ENCODE data around the gene PITRM1. TPM values are rescaled to one million over a fixed set of nuclear protein-coding genes. Genes with fewer than 3 reads are reported as not detected.
A peak's percentile ranks its signal among the peaks of the same experiment; 100 is the strongest.
"Not testable (repeated sequence)": the region's sequence is repeated elsewhere in the genome, so short reads cannot be mapped to it uniquely, and the experiment has no call there.

The PITRM1 gene, protein sequence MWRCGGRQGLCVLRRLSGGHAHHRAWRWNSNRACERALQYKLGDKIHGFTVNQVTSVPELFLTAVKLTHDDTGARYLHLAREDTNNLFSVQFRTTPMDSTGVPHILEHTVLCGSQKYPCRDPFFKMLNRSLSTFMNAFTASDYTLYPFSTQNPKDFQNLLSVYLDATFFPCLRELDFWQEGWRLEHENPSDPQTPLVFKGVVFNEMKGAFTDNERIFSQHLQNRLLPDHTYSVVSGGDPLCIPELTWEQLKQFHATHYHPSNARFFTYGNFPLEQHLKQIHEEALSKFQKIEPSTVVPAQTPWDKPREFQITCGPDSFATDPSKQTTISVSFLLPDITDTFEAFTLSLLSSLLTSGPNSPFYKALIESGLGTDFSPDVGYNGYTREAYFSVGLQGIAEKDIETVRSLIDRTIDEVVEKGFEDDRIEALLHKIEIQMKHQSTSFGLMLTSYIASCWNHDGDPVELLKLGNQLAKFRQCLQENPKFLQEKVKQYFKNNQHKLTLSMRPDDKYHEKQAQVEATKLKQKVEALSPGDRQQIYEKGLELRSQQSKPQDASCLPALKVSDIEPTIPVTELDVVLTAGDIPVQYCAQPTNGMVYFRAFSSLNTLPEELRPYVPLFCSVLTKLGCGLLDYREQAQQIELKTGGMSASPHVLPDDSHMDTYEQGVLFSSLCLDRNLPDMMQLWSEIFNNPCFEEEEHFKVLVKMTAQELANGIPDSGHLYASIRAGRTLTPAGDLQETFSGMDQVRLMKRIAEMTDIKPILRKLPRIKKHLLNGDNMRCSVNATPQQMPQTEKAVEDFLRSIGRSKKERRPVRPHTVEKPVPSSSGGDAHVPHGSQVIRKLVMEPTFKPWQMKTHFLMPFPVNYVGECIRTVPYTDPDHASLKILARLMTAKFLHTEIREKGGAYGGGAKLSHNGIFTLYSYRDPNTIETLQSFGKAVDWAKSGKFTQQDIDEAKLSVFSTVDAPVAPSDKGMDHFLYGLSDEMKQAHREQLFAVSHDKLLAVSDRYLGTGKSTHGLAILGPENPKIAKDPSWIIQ
- 100 to 1,000 TPM in 3 of 9 donors, 10 to 100 TPM in 6; 65.8 to 128 (median 93.0) TPM for total RNA-seq
- 10 to 100 TPM; 68.0 to 73.8 TPM for polyA plus RNA-seq
- long read RNA-seq, donor 1, transcript PITRM1-201 (27 exons, 3,450 nt): major isoform, 43 of 113 reads
- long read RNA-seq, donor 1, transcript PITRM1-202 (27 exons, 3,487 nt): minor isoform, 6 of 113 reads
- long read RNA-seq, donor 1, partial matches to known transcripts: 46 of 113 reads
- long read RNA-seq, donor 1, other reads (novel, unspliced or antisense): 18 of 113 reads
- long read RNA-seq, donor 2, transcript PITRM1-202 (27 exons, 3,487 nt): minor isoform, 7 of 319 reads
- long read RNA-seq, donor 2, transcript PITRM1-201 (27 exons, 3,450 nt): major isoform, 179 of 319 reads
- long read RNA-seq, donor 2, partial matches to known transcripts: 80 of 319 reads
- long read RNA-seq, donor 2, other reads (novel, unspliced or antisense): 53 of 319 reads
- long read RNA-seq, donor 3, transcript PITRM1-201 (27 exons, 3,450 nt): major isoform, 61 of 101 reads
- long read RNA-seq, donor 3, partial matches to known transcripts: 33 of 101 reads
- long read RNA-seq, donor 3, other reads (novel, unspliced or antisense): 5 of 101 reads

DNA sequence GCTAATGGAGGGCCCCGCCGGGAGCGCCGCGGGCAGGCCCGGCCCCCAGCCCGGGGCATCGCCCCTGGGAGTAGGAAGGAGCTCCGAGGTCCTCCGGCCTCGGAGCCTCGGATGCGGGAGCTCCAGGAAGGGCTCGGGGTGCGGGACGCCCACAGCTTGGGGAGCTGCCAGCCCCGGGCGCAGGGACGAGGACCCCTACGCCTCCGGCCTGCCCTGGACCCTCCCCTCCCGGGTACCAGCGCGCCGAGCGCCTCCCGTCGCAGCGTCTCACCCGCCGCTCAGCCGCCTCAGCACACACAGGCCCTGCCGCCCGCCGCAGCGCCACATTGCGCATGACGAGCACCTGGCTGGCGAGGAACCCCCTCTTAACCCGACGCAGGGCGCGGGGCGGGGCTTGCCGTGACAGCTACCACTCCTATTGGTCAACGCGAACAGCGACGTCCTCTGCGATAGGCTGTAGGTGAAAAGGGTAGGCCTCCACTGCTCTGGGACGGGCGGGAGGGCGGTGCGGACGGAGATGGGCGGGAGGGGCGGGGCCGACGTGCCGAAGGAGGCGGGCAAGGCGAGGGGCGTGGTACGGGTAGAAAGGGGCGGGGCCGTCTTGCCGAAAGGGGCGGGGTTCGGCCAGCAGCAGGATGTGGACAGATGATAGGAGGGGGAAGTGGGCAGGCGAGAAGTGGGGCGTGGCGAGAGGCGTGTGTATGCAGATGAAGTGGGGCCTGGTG is at the start of gene PITRM1:
Gene PITRM1, minus strand, starts transcription at position 337 of the 725 bp plus-strand sequence. Its CDS starts 10 bp downstream, at position 327.
- peak; percentile 96 to 99 for TF ChIP-seq POLR2A (IDR thresholded peaks at IDR 0.05)
- no peak for TF ChIP-seq CTCF (IDR thresholded peaks at IDR 0.05)
- peak within 1 kb of the TSS; percentile 43 to 91 (median 86) for H3K27ac ChIP-seq
- H3K36me3 ChIP-seq: peaks cover 0 to 31% (median 26%) of the 10 kb centered on the region in 9 donors
- no peaks in the 10 kb centered on the region for H3K9me3 ChIP-seq
- peaks cover 0 to 22% (median 9%) of the 10 kb centered on the region in 12 donors for H3K4me1 ChIP-seq
- peak; percentile 98 to 99 (median 98) for ATAC-seq
- no peaks in the 10 kb centered on the region for H3K27me3 ChIP-seq
- DNase-seq: peak; percentile 98 to 99 (median 99)
- intact Hi-C loops (cut with DNase I): loop anchor here in 1 of 10 donors (1.0 kb wide), 1 partner anchor 104 kb away; no protein-coding TSS in a partner anchor
- 0 to 1% (median 0%) methylated on average over 51 to 73 of the region's 73 CpGs for WGBS, 4 donors
- H3K4me3 ChIP-seq: peak within 1 kb of the TSS; percentile 39 to 98 (median 86)

DNA sequence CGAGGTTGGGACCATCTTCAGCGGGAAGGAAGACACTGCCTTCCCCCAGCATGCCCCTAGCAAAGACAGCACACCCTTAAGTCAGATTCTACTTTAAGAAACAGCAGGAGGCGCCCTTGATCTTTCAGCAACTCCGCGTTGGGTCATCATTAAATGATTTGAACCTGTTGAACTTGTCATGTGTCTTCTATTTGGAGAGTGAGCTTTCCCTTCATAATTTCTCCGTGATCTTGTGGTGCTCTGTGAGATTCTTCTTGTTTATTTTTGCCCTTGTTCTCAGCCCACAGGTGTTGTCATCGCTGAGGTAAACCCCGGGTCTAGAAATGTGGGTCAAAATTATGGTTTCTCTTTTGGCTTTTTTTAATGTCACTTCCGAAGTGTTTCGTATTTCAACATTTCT is 49.5 kb upstream of the PITRM1 start:
- H3K36me3 ChIP-seq: no peaks in the 10 kb centered on the region
- intact Hi-C loops (cut with DNase I): no loop called here
- no peak overlapping the region for H3K27ac ChIP-seq
- WGBS, 4 donors: 76 to 84% (median 79%) methylated on average over 10 of the region's 10 CpGs
- no peak overlapping the region for H3K4me3 ChIP-seq
- no peaks in the 10 kb centered on the region for H3K27me3 ChIP-seq
- no peak for ATAC-seq
- peaks cover 0 to 5% (median under 1%) of the 10 kb centered on the region in 12 donors for H3K4me1 ChIP-seq
- H3K9me3 ChIP-seq: no peaks in the 10 kb centered on the region
- TF ChIP-seq CTCF (IDR thresholded peaks at IDR 0.05): peak in 2 of 12 donors; percentile 13 to 26
- TF ChIP-seq POLR2A (IDR thresholded peaks at IDR 0.05): no peak
- no peak for DNase-seq

DNA sequence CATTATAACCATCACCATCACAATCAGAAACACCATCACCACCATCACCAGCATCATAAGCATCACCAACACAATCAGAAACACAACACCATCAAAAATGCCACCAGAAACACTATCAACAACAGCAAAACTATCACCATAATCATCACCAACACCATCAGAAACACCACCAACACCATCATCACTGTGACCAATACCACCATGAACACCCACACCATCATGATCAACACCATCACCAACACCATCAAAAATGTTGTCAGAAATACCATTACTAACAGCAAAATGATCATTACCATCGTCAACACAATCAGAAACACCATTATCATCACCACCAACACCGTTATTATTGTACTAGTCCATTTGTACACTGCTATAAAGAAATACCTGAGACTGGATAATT is 49.0 kb upstream of the PITRM1 start:
- H3K4me3 ChIP-seq; intact Hi-C loops (cut with DNase I); ATAC-seq; DNase-seq; H3K27ac ChIP-seq; H3K27me3 ChIP-seq; H3K4me1 ChIP-seq; H3K36me3 ChIP-seq; H3K9me3 ChIP-seq: not testable (repeated sequence)
- WGBS, 4 donors: 100% methylated on average over 1 of the region's 2 CpGs; no CpG with 5 or more reads in 3 of the 4 donors

Measured in heart left ventricle (tissue), 16 donors.